SH-SY5Y (cell line): ENCODE measurements around the gene TAPT1.

Experiments
- GATA2 ChIP-seq: IDR thresholded peaks from 2 replicates; pipeline ENCODE4 v1.6.1; 2011; ENCODE audit warnings: mild to moderate bottlenecking, low read depth, low read length
- GATA3 ChIP-seq: IDR thresholded peaks from 2 replicates; pipeline ENCODE4 v1.6.1; 2011; ENCODE audit warnings: low read depth, mild to moderate bottlenecking, low read length, moderate library complexity

- TF ChIP-seq GATA2, result no peak
- TF ChIP-seq GATA3, result no peak
These were observed 5.4 kb upstream of the TAPT1 start for GRCh38 chr4:16231570-16232245.
